D721Med (cell line): ENCODE results near the gene BCDIN3D.

Source experiments
- DNase-seq: peaks from one replicate; pipeline ENCODE4 v3.0.0; 2011; ENCODE audit warnings: low spot score; ENCODE audit not compliant: insufficient read length
- FAIRE-seq: peaks from 2 replicates; lab custom pipeline; 2011; peaks lifted over from hg19 to GRCh38; lab: Jason Lieb, UNC
- TF ChIP-seq, protein P1 (sequence below): IDR thresholded peaks from 2 replicates; pipeline ENCODE4 v1.5.1; 2012; ENCODE audit warnings: mild to moderate bottlenecking, control low read depth; ENCODE audit not compliant: insufficient read depth; ENCODE audit errors: missing control alignments

Gene BCDIN3D

DNA sequence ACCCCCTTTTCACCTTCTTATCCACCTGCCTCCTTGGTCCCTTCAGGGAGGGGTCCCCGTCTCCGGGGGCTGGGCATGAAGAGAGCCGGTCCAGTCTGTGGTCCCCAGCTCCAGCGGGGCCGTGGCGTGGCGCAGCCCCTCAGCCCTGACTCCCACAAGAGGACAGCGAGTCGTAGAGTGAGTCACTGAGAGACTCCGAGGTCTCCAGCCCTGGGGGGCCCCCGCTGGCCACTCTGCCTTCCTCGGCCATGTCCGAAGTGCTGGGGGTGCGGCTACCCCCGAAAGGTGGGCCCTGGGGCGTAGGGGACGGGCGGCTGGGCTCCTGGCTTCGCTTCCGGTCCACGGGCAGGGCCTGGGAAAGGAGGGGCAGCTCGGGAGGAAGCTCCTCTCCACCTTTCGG is 51.2 kb downstream of the BCDIN3D start:
- FAIRE-seq: no peak
- TF ChIP-seq, protein P1, sequence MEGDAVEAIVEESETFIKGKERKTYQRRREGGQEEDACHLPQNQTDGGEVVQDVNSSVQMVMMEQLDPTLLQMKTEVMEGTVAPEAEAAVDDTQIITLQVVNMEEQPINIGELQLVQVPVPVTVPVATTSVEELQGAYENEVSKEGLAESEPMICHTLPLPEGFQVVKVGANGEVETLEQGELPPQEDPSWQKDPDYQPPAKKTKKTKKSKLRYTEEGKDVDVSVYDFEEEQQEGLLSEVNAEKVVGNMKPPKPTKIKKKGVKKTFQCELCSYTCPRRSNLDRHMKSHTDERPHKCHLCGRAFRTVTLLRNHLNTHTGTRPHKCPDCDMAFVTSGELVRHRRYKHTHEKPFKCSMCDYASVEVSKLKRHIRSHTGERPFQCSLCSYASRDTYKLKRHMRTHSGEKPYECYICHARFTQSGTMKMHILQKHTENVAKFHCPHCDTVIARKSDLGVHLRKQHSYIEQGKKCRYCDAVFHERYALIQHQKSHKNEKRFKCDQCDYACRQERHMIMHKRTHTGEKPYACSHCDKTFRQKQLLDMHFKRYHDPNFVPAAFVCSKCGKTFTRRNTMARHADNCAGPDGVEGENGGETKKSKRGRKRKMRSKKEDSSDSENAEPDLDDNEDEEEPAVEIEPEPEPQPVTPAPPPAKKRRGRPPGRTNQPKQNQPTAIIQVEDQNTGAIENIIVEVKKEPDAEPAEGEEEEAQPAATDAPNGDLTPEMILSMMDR: no peak
- no peak for DNase-seq

DNA sequence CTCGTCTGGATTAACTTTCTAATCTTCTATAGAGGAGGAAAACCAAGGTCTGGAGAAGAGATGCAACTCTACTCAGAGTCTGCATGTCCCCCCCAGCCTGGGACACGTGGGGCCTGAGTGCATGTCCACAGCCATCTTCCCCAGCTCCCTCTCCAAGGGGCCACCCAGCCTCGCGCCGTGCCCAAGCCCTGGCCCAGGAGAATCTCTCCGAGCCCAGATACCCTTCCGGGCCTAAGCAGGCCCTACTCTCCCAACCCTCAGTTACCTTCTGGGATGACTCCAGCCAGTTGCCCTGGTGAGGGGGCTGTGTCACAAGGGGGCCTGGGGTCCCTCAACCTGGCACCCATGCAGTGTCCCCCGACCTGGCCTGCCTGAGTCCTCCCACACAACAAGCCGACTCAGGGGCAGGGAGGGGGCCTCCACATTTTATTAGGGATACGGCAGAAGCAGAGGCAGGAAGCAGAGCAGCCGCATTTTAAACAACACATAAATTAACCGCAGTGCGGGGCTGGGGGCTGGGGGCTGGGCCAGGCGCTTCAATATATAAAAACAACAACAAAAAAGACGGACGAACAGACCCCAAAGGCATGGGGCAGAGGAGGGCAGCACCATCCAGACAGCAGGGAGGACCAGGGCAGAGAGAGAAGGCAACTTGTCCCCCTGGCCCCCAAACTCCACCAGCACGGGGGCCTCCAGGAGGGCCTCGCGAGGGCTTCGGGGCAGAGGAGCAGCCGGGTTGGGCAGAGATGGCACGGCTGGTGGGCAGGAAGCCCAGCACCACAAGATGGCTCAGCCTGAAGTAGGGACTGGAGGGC is 52.0 kb downstream of the BCDIN3D start:
- TF ChIP-seq, protein P1: no peak
- FAIRE-seq: no peak
- no peak for DNase-seq

DNA sequence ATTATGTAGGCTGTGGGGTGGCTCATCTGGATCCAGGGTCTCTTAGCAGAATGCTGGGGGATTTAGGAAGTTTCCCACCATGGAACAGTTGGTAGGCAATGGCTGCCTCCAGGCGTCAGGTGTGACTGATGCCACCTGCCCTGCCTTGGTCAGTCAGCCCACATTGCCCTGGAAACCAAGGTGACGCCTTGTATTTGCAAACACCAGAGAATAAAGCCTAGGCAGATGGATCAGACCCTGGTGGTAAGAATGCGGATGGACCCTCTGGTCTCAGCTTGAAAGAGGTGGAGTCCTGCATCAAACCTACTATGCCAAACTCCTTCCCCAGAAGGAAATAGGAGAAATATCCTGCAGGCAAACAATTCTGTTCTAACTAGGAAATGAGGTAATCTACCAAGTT is 52.9 kb downstream of the BCDIN3D start:
- FAIRE-seq: no peak
- TF ChIP-seq, protein P1: no peak
- no peak for DNase-seq

DNA sequence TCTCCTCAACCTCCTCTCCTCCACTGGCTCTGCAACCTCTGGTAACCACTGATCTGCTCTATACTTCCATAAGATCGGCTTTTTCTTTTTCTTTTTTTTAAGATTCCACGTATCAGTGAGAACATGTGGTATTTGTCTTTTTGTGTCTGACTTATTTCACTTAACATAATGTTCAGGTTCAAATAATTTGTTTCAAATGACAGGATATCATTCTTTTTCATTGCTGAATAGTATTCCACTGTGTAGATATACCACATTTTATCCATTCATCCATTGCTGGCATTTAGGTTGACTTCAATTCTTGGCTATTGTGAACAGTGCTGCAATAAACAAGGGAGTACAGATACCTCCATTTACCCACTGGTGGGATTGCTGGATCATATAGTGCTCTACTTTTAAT is 55.2 kb downstream of the BCDIN3D start:
- DNase-seq (no peak), FAIRE-seq (no peak)
- TF ChIP-seq, protein P1: no peak
